ENCODE results near the gene FXYD6. TPM values are rescaled to one million over a fixed set of nuclear protein-coding genes. Genes with fewer than 3 reads are reported as not detected.
A peak's percentile ranks its signal among the peaks of the same experiment; 100 is the strongest.

The FXYD6 gene
- total and polyA plus RNA-seq, 8 donors = 41.4 to 188 (median 157) TPM

DNA sequence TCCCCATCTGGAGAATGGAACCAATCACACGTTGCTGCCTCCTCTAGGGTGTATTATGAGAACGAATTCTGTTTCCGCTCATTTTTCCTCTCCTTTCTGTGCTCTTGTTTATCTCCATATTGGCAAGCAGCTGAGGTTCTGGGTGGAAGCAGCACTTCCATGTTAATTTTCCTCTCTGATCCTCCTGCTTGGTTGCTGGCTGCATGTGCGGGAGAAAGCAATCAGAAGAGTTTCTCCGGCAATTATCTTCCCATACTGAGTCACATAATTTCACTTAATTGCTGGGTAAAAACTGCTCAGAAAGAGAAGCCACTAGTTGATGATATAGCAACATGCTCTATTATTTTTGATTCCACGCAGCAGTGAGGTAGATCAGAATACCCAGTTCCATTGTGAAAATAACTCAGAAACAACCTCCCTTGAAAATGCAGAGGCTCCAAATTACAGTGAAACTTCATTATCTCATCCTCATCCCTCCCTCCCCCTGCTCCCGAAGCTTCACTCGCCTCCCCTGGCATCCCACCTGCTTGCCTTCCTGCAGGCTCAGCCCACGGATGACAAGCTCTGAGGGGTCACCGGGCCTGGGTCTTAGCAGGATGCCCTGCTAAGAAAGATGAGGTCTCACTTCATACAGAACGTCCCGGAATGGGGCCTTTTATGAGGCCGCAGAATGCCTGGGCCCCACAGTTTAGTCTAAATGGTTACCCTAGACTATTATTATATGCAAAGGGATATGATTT lies 20.4 kb downstream of the FXYD6 start:
- H3K27me3 ChIP-seq = no peaks in the 10 kb centered on the region
- H3K27ac ChIP-seq = no peak overlapping the region
- ATAC-seq = no peak
- H3K9me3 ChIP-seq = peaks cover 0 to 6% of the 10 kb centered on the region in 2 donors
- no peaks in the 10 kb centered on the region for H3K36me3 ChIP-seq
- TF ChIP-seq, protein P1, sequence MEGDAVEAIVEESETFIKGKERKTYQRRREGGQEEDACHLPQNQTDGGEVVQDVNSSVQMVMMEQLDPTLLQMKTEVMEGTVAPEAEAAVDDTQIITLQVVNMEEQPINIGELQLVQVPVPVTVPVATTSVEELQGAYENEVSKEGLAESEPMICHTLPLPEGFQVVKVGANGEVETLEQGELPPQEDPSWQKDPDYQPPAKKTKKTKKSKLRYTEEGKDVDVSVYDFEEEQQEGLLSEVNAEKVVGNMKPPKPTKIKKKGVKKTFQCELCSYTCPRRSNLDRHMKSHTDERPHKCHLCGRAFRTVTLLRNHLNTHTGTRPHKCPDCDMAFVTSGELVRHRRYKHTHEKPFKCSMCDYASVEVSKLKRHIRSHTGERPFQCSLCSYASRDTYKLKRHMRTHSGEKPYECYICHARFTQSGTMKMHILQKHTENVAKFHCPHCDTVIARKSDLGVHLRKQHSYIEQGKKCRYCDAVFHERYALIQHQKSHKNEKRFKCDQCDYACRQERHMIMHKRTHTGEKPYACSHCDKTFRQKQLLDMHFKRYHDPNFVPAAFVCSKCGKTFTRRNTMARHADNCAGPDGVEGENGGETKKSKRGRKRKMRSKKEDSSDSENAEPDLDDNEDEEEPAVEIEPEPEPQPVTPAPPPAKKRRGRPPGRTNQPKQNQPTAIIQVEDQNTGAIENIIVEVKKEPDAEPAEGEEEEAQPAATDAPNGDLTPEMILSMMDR (IDR thresholded peaks at IDR 0.05) = no peak
- no peak overlapping the region for H3K4me3 ChIP-seq
- H3K4me1 ChIP-seq = peaks cover 0 to 21% of the 10 kb centered on the region in 2 donors
- no peak for DNase-seq
- intact Hi-C loops (cut with DNase I) = no loop called here

DNA sequence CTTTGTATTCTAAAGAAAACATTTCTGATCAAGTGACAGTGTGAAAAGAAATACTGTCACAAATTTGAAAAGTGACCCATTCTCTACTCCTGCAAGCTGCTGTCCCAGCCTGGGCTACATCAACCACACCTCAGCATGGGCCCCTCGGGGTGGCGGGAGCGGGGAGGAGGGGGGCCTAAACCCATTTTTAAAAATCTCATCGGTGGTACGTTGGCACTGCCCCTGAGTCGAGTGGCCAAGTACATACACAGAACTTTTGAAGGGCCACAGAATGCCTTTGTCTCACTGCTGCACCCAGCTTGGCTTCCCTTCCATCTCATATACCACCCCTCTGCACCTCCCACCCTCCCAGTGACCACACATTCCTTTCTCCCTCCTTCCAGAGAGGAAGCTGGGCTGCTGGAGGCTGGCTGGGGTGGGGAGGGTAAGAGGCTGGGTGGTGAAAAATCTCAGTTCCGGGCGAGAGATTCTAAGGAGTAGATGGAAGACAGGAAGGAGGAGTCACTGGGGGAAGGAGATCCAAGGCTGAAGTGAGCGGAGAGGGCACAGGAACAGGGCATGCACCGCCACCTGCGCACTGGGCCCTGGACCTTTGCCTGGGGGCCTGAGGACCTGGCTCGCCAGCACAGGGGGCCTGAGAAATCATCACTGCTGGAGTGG lies 21.1 kb downstream of the FXYD6 start:
- Histone ChIP-seq H3K4me3 (no peak overlapping the region), H3K27me3 (no peaks in the 10 kb centered on the region), H3K4me1 (peaks cover 0 to 18% of the 10 kb centered on the region in 2 donors), H3K36me3 (no peaks in the 10 kb centered on the region), H3K27ac (no peak overlapping the region), H3K9me3 (peaks cover 0 to 6% of the 10 kb centered on the region in 2 donors)
- TF ChIP-seq, protein P1 (IDR thresholded peaks at IDR 0.05) = no peak
- ATAC-seq = no peak
- DNase-seq = peak in 1 of 4 donors; percentile 64
- intact Hi-C loops (cut with DNase I) = no loop called here

DNA sequence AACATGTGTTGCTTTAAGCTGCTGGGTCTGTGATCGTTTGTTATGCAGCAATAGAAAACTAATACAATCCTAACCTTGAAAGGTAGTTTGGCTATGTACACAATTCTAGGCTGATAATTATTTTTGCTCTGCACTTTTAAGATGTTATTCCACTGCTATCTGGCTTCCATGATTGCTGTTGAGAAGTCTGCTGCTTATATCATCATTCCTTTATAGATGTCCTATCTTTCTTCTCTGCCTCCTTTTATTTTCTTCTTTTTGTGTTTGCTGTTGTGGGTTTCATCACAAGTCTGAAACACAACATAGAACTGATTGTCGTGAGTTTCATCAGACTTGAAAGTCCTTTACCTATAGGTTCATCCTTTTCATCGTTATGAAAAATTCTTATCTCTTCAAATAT lies 24.1 kb downstream of the FXYD6 start:
- no peak overlapping the region for H3K4me3 ChIP-seq
- H3K9me3 ChIP-seq = peaks cover 0 to 6% of the 10 kb centered on the region in 2 donors
- H3K36me3 ChIP-seq = no peaks in the 10 kb centered on the region
- ATAC-seq (no peak), DNase-seq (no peak)
- H3K4me1 ChIP-seq = peaks cover 0 to 7% of the 10 kb centered on the region in 2 donors
- TF ChIP-seq, protein P1 (IDR thresholded peaks at IDR 0.05) = no peak
- intact Hi-C loops (cut with DNase I) = no loop called here
- H3K27ac ChIP-seq = no peak overlapping the region
- no peaks in the 10 kb centered on the region for H3K27me3 ChIP-seq

DNA sequence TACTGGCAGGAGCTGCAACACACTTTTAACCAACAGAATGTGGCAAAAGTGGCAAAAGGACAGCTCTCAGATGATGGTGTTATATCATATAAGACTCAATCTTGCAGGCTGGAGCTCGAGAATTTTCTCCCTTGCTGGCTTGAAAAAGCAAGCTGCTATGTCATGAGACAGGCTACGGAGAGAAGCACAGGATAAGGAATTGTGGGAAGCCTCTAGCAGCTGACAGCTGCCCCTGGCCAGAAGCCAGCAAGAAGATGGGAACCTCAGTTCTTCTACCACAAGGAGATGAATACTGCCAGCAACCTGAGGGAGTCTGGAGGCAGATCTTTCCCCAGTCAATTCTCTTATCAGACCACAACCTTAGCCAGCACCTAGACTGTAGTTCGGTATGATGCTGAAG lies 24.6 kb downstream of the FXYD6 start:
- TF ChIP-seq, protein P1 (IDR thresholded peaks at IDR 0.05) = no peak
- DNase-seq (peak in 1 of 4 donors; percentile 67), ATAC-seq (peak; percentile 37)
- Histone ChIP-seq H3K27ac (no peak overlapping the region), H3K36me3 (no peaks in the 10 kb centered on the region), H3K4me1 (peaks cover 0 to 5% of the 10 kb centered on the region in 2 donors), H3K27me3 (no peaks in the 10 kb centered on the region), H3K9me3 (peaks cover 0 to 6% of the 10 kb centered on the region in 2 donors), H3K4me3 (no peak overlapping the region)
- intact Hi-C loops (cut with DNase I) = no loop called here

DNA sequence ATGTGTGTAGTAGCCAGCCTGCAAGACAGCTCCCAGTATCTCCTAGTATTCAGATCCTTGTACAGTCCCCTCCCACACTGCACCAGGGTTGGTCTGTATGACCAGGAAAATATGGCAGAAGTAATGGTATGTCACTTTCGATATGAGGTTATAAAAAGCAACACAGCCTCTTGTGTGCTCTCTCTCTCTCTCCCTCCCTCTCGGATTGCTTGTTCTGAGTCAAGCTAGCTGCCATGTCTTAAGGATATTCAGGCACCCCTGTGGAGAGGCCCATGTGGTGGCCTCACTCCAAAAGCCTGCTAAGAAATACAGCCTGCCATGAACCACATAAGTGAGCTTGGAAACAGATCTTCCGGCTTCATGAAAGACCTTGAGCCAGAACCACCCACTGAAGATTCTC lies 25.4 kb downstream of the FXYD6 start:
- H3K27ac ChIP-seq = no peak overlapping the region
- TF ChIP-seq, protein P1 (IDR thresholded peaks at IDR 0.05) = no peak
- H3K4me1 ChIP-seq = peaks cover 0 to 5% of the 10 kb centered on the region in 2 donors
- DNase-seq (no peak), ATAC-seq (peak; percentile 19)
- no peaks in the 10 kb centered on the region for H3K27me3 ChIP-seq
- intact Hi-C loops (cut with DNase I) = no loop called here
- peaks cover 0 to 6% of the 10 kb centered on the region in 2 donors for H3K9me3 ChIP-seq
- no peak overlapping the region for H3K4me3 ChIP-seq
- H3K36me3 ChIP-seq = no peaks in the 10 kb centered on the region
